Testis (tissue), 3 donors: ENCODE results near the gene LHX2. TPM values are rescaled to one million over a fixed set of nuclear protein-coding genes. Genes with fewer than 3 reads are reported as not detected.

Source experiments
- DNase-seq: peaks from one replicate; pipeline ENCODE4 v3.0.0-alpha.2; 2019
- H3K27ac ChIP-seq, 2 donors: fragments of 200-600 bp; sonication (generic); one replicate each; pipeline ENCODE4 v1.5.1; 2019
- H3K27me3 ChIP-seq: fragments of 200-600 bp; sonication (generic); one replicate; pipeline ENCODE4 v1.5.1; 2019
- H3K36me3 ChIP-seq: fragments of 200-600 bp; sonication (generic); one replicate; pipeline ENCODE4 v1.5.1; 2017; ENCODE audit warnings: low read depth; ENCODE audit errors: missing control alignments
- H3K4me1 ChIP-seq: fragments of 200-600 bp; sonication (generic); one replicate; pipeline ENCODE4 v1.5.1; 2019
- H3K4me3 ChIP-seq, 2 donors: fragments of 200-600 bp; sonication (generic); one replicate each; pipeline ENCODE4 v1.5.1; 2017 to 2019
- H3K9me3 ChIP-seq: fragments of 200-600 bp; sonication (generic); one replicate; pipeline ENCODE4 v1.5.1; 2017
- CTCF ChIP-seq, 3 experiments: fragments of 450-650 bp in 2 of 3; fragments of 200-600 bp in 1 of 3; sonication (generic) in 1 of 3; IDR thresholded peaks; one replicate each; pipeline ENCODE4 v1.5.1; 2016 to 2019; ENCODE audit warnings: antibody characterized with exemption in 3 of 3, mild to moderate bottlenecking in 2 of 3, moderate library complexity in 1 of 3
- POLR2A ChIP-seq: fragments of 450-650 bp; IDR thresholded peaks from one replicate; pipeline ENCODE4 v1.6.1; 2017; ENCODE audit warnings: antibody characterized with exemption, mild to moderate bottlenecking, moderate library complexity
- WGBS, 2 donors: methylation state at CpG; one replicate each; pipeline ENCODE4 v1.1.5; 2018; 5-methylcytosine and 5-hydroxymethylcytosine counted together
- intact Hi-C: fragments of 100-400 bp; cut with DNase I; formaldehyde crosslinking; loops from one replicate; pipeline ENCODE4 v1.15.1; 2023; ENCODE audit warnings: low total_unique reads
- polyA plus RNA-seq: library from polyadenylated mRNA; stranded (reverse); fragments of 350-450 nt; fragmentation: Illumina TruSeq; extraction: RNeasy Lipid Tissue Mini Kit (QIAGEN cat#74804); gene quantifications from one replicate; pipeline ENCODE4 v1.2.3, GENCODE V29; 2014; ENCODE audit warnings: low read depth, low replicate concordance; ENCODE audit not compliant: insufficient read depth
- total RNA-seq, 2 donors: library from RNA; depleted of rRNA; stranded (reverse); fragments of >200 nt; gene quantifications; one replicate each; pipeline ENCODE4 v1.2.3, GENCODE V29; 2016

LHX2 gene
- total and polyA plus RNA-seq, 3 donors from 2014 or later = 2.0 to 5.1 (median 3.4) TPM

GRCh38 chr9:124074746-124075145, 63.2 kb downstream of the LHX2 start:
- intact Hi-C loops = no loop called here
- no peaks in the 10 kb centered on the region for H3K9me3 ChIP-seq
- H3K4me3 ChIP-seq = no peak overlapping the region
- H3K27me3 ChIP-seq = no peaks in the 10 kb centered on the region
- no peaks in the 10 kb centered on the region for H3K36me3 ChIP-seq
- DNase-seq = no peak
- H3K27ac ChIP-seq = no peak overlapping the region
- TF ChIP-seq CTCF (IDR thresholded peaks at IDR 0.05) (no peak), POLR2A (no peak)
- WGBS, 2 donors = 67 to 78% methylated on average over 1 of the region's 1 CpG
- no peaks in the 10 kb centered on the region for H3K4me1 ChIP-seq

GRCh38 chr9:124075761-124076160, 64.2 kb downstream of the LHX2 start:
- Histone ChIP-seq H3K27ac (no peak overlapping the region), H3K36me3 (no peaks in the 10 kb centered on the region), H3K4me1 (no peaks in the 10 kb centered on the region), H3K27me3 (no peaks in the 10 kb centered on the region), H3K9me3 (no peaks in the 10 kb centered on the region), H3K4me3 (no peak overlapping the region)
- WGBS, 2 donors = 91 to 93% methylated on average over 3 of the region's 3 CpGs
- intact Hi-C loops = no loop called here
- no peak for TF ChIP-seq CTCF (IDR thresholded peaks at IDR 0.05)
- no peak for TF ChIP-seq POLR2A
- no peak for DNase-seq

GRCh38 chr9:124077915-124078572, 66.5 kb downstream of the LHX2 start:
- Histone ChIP-seq H3K4me1 (no peaks in the 10 kb centered on the region), H3K9me3 (no peaks in the 10 kb centered on the region), H3K27ac (no peak overlapping the region), H3K4me3 (no peak overlapping the region), H3K27me3 (no peaks in the 10 kb centered on the region), H3K36me3 (no peaks in the 10 kb centered on the region)
- no peak for TF ChIP-seq CTCF (IDR thresholded peaks at IDR 0.05)
- no peak for TF ChIP-seq POLR2A
- 84 to 92% methylated on average over 3 of the region's 3 CpGs for WGBS, 2 donors
- DNase-seq = no peak
- intact Hi-C loops = no loop called here

- H3K27ac ChIP-seq = no peak overlapping the region
- no peaks in the 10 kb centered on the region for H3K9me3 ChIP-seq
- H3K4me3 ChIP-seq = no peak overlapping the region
- no peak for DNase-seq
- no peak for TF ChIP-seq CTCF (IDR thresholded peaks at IDR 0.05)
- no peak for TF ChIP-seq POLR2A
- H3K4me1 ChIP-seq = no peaks in the 10 kb centered on the region
- H3K27me3 ChIP-seq = no peaks in the 10 kb centered on the region
- no peaks in the 10 kb centered on the region for H3K36me3 ChIP-seq
- WGBS, 2 donors = 88 to 91% methylated on average over 4 of the region's 4 CpGs
- intact Hi-C loops = no loop called here
Observed at GRCh38 chr9:124078641-124079040, 67.1 kb downstream of the LHX2 start.
